GM18507 (cell line): Measurements from ENCODE around the gene KRTAP10-10.
"Not testable (repeated sequence)": the region's sequence is repeated elsewhere in the genome, so short reads cannot be mapped to it uniquely, and the experiment has no call there.

Experiments
- DNase-seq: peaks from one replicate; pipeline ENCODE4 v3.0.0; 2011; ENCODE audit warnings: low read depth; ENCODE audit not compliant: insufficient read length; ENCODE audit errors: extremely low spot score
- FAIRE-seq: peaks from 2 replicates; lab custom pipeline; 2011; peaks lifted over from hg19 to GRCh38; lab: Jason Lieb, UNC

The KRTAP10-10 gene

GRCh38 chr21:44618909-44619308, 18.2 kb upstream of the KRTAP10-10 start:
- FAIRE-seq = no peak
- no peak for DNase-seq

GRCh38 chr21:44619886-44620285, 17.3 kb upstream of the KRTAP10-10 start:
- FAIRE-seq (no peak), DNase-seq (no peak)

GRCh38 chr21:44623575-44623974, 13.6 kb upstream of the KRTAP10-10 start:
- FAIRE-seq = no peak
- DNase-seq = no peak

GRCh38 chr21:44625756-44626155, 11.4 kb upstream of the KRTAP10-10 start:
- FAIRE-seq (no peak), DNase-seq (no peak)

GRCh38 chr21:44626262-44626661, 10.9 kb upstream of the KRTAP10-10 start:
- FAIRE-seq (no peak), DNase-seq (no peak)

GRCh38 chr21:44626673-44627143, 10.4 kb upstream of the KRTAP10-10 start, which contains the start of gene KRTAP10-9:
TSS of gene KRTAP10-9 (plus strand) at chr21:44627093. CDS start at chr21:44627172, 79 bp downstream.
- DNase-seq (no peak), FAIRE-seq (no peak)

GRCh38 chr21:44627181-44627822, 9.9 kb upstream of the KRTAP10-10 start:
- FAIRE-seq, DNase-seq: not testable (repeated sequence)

- not testable (repeated sequence) for FAIRE-seq, DNase-seq
Measured at GRCh38 chr21:44627831-44628233, 9.3 kb upstream of the KRTAP10-10 start.

- FAIRE-seq (no peak), DNase-seq (no peak)
Measured at GRCh38 chr21:44628707-44629391, 8.3 kb upstream of the KRTAP10-10 start.

- DNase-seq = no peak
- FAIRE-seq = no peak
Measured at GRCh38 chr21:44630440-44630839, 6.7 kb upstream of the KRTAP10-10 start.

- FAIRE-seq = no peak
- DNase-seq = no peak
Measured at GRCh38 chr21:44632067-44632466, 5.1 kb upstream of the KRTAP10-10 start.

- no peak for FAIRE-seq
- DNase-seq = no peak
Measured at GRCh38 chr21:44636209-44637017, 743 bp upstream of the KRTAP10-10 start.

- not testable (repeated sequence) for FAIRE-seq, DNase-seq
Measured at GRCh38 chr21:44637851-44638348, 744 bp downstream of the KRTAP10-10 start.

GRCh38 chr21:44638506-44639330, 1.6 kb downstream of the KRTAP10-10 start:
- not testable (repeated sequence) for DNase-seq, FAIRE-seq

GRCh38 chr21:44639331-44639655, 2.1 kb downstream of the KRTAP10-10 start:
- FAIRE-seq = no peak
- DNase-seq = no peak

- DNase-seq = no peak
- no peak for FAIRE-seq
Measured at GRCh38 chr21:44640761-44641160, 3.6 kb downstream of the KRTAP10-10 start.

GRCh38 chr21:44643741-44644310, 6.7 kb downstream of the KRTAP10-10 start:
- FAIRE-seq (no peak), DNase-seq (no peak)

- FAIRE-seq (no peak), DNase-seq (no peak)
Measured at GRCh38 chr21:44644878-44645277, 7.7 kb downstream of the KRTAP10-10 start.
